Activated naive CD8-positive, alpha-beta T cell treated with anti-CD3 and anti-CD28 coated beads, Interleukin-2, amount 50 U/mL, for 24 hours (primary cell): ENCODE results near the gene WWOX.

Experiments used
- ATAC-seq: fragments of 150-1000 bp; cut with Tn5 transposase; one replicate; pipeline ENCODE4 v1.10.0; 2021
- DNase-seq: peaks from one replicate; pipeline ENCODE4 v3.0.0; 2021
- H3K27ac Mint-ChIP-seq: one replicate; pipeline ENCODE4 v1.8.0; 2021; ENCODE audit warnings: mild to moderate bottlenecking, mixed read lengths
- H3K27me3 Mint-ChIP-seq: one replicate; pipeline ENCODE4 v1.8.0; 2021; ENCODE audit warnings: mixed read lengths
- H3K36me3 Mint-ChIP-seq: one replicate; pipeline ENCODE4 v1.8.0; 2021; ENCODE audit warnings: low read depth, mixed read lengths
- H3K4me1 Mint-ChIP-seq: one replicate; pipeline ENCODE4 v1.8.0; 2021; ENCODE audit warnings: mixed read lengths
- H3K4me3 Mint-ChIP-seq: one replicate; pipeline ENCODE4 v1.8.0; 2021; ENCODE audit warnings: mild to moderate bottlenecking, moderate library complexity, mixed read lengths
- H3K9me3 Mint-ChIP-seq: one replicate; pipeline ENCODE4 v1.8.0; 2021; ENCODE audit warnings: mixed read lengths

WWOX gene

GRCh38 chr16:78452025-78452555 is 352.6 kb downstream of the WWOX start:
- DNase-seq = no peak
- Mint-ChIP-seq H3K9me3 (no peaks in the 10 kb centered on the region), H3K27ac (no peak overlapping the region), H3K4me1 (no peaks in the 10 kb centered on the region), H3K27me3 (no peaks in the 10 kb centered on the region), H3K4me3 (no peak overlapping the region), H3K36me3 (peaks cover 4% of the 10 kb centered on the region)
- ATAC-seq = no peak

GRCh38 chr16:78455861-78456260 is 356.4 kb downstream of the WWOX start:
- no peaks in the 10 kb centered on the region for H3K4me1 Mint-ChIP-seq
- H3K4me3 Mint-ChIP-seq = no peak overlapping the region
- peaks cover 4% of the 10 kb centered on the region for H3K36me3 Mint-ChIP-seq
- no peak for DNase-seq
- H3K27ac Mint-ChIP-seq = no peak overlapping the region
- no peaks in the 10 kb centered on the region for H3K27me3 Mint-ChIP-seq
- ATAC-seq = no peak
- H3K9me3 Mint-ChIP-seq = no peaks in the 10 kb centered on the region

- no peak for DNase-seq
- peaks cover 3% of the 10 kb centered on the region for H3K9me3 Mint-ChIP-seq
Measured at GRCh38 chr16:78458588-78458987, 359.1 kb downstream of the WWOX start.

GRCh38 chr16:78460428-78460827 is 361.0 kb downstream of the WWOX start:
- Mint-ChIP-seq H3K4me1 (no peaks in the 10 kb centered on the region), H3K4me3 (no peak overlapping the region), H3K9me3 (peaks cover 10% of the 10 kb centered on the region), H3K36me3 (peaks cover 8% of the 10 kb centered on the region), H3K27ac (no peak overlapping the region), H3K27me3 (no peaks in the 10 kb centered on the region)
- ATAC-seq = no peak
- no peak for DNase-seq

More at GRCh38 chr16:78458588-78458987, 359.1 kb downstream of the WWOX start:
- no peaks in the 10 kb centered on the region for H3K27me3 Mint-ChIP-seq
- peaks cover 7% of the 10 kb centered on the region for H3K36me3 Mint-ChIP-seq
- no peak overlapping the region for H3K27ac Mint-ChIP-seq
- H3K4me1 Mint-ChIP-seq = no peaks in the 10 kb centered on the region
- ATAC-seq = no peak
- H3K4me3 Mint-ChIP-seq = no peak overlapping the region

GRCh38 chr16:78461087-78461486 is 361.6 kb downstream of the WWOX start:
- Mint-ChIP-seq H3K27me3 (no peaks in the 10 kb centered on the region), H3K4me1 (no peaks in the 10 kb centered on the region), H3K36me3 (peaks cover 8% of the 10 kb centered on the region), H3K4me3 (no peak overlapping the region), H3K27ac (no peak overlapping the region), H3K9me3 (peaks cover 10% of the 10 kb centered on the region)
- no peak for DNase-seq
- no peak for ATAC-seq

- H3K27ac Mint-ChIP-seq = no peak overlapping the region
- no peaks in the 10 kb centered on the region for H3K27me3 Mint-ChIP-seq
- DNase-seq = no peak
- H3K36me3 Mint-ChIP-seq = peaks cover 8% of the 10 kb centered on the region
- peaks cover 10% of the 10 kb centered on the region for H3K9me3 Mint-ChIP-seq
- no peak overlapping the region for H3K4me3 Mint-ChIP-seq
- ATAC-seq = no peak
- no peaks in the 10 kb centered on the region for H3K4me1 Mint-ChIP-seq
Measured at GRCh38 chr16:78461496-78462287, 362.2 kb downstream of the WWOX start.

GRCh38 chr16:78462288-78463208 is 363.1 kb downstream of the WWOX start:
- H3K36me3 Mint-ChIP-seq = peaks cover 8% of the 10 kb centered on the region
- H3K27ac Mint-ChIP-seq = no peak overlapping the region
- no peaks in the 10 kb centered on the region for H3K4me1 Mint-ChIP-seq
- peaks cover 10% of the 10 kb centered on the region for H3K9me3 Mint-ChIP-seq
- DNase-seq = no peak
- no peak for ATAC-seq
- H3K27me3 Mint-ChIP-seq = no peaks in the 10 kb centered on the region
- no peak overlapping the region for H3K4me3 Mint-ChIP-seq

- peaks cover 10% of the 10 kb centered on the region for H3K9me3 Mint-ChIP-seq
- no peak overlapping the region for H3K4me3 Mint-ChIP-seq
- no peaks in the 10 kb centered on the region for H3K27me3 Mint-ChIP-seq
- ATAC-seq = no peak
- no peak for DNase-seq
- H3K27ac Mint-ChIP-seq = no peak overlapping the region
- no peaks in the 10 kb centered on the region for H3K4me1 Mint-ChIP-seq
- peaks cover 8% of the 10 kb centered on the region for H3K36me3 Mint-ChIP-seq
Measured at GRCh38 chr16:78463591-78463990, 364.1 kb downstream of the WWOX start.

- no peak overlapping the region for H3K27ac Mint-ChIP-seq
- no peak for ATAC-seq
Measured at GRCh38 chr16:78464833-78465232, 365.4 kb downstream of the WWOX start.

GRCh38 chr16:78465730-78466129 is 366.3 kb downstream of the WWOX start:
- no peaks in the 10 kb centered on the region for H3K27me3 Mint-ChIP-seq
- no peak for DNase-seq
- H3K36me3 Mint-ChIP-seq = peaks cover 10% of the 10 kb centered on the region
- H3K4me3 Mint-ChIP-seq = no peak overlapping the region
- H3K4me1 Mint-ChIP-seq = no peaks in the 10 kb centered on the region
- ATAC-seq = no peak
- H3K9me3 Mint-ChIP-seq = peaks cover 10% of the 10 kb centered on the region
- no peak overlapping the region for H3K27ac Mint-ChIP-seq

More at GRCh38 chr16:78464833-78465232, 365.4 kb downstream of the WWOX start:
- Mint-ChIP-seq H3K4me1 (no peaks in the 10 kb centered on the region), H3K9me3 (peaks cover 10% of the 10 kb centered on the region), H3K36me3 (peaks cover 8% of the 10 kb centered on the region), H3K27me3 (no peaks in the 10 kb centered on the region), H3K4me3 (no peak overlapping the region)
- no peak for DNase-seq

- no peaks in the 10 kb centered on the region for H3K27me3 Mint-ChIP-seq
- DNase-seq = no peak
- H3K4me1 Mint-ChIP-seq = no peaks in the 10 kb centered on the region
- H3K36me3 Mint-ChIP-seq = peaks cover 7% of the 10 kb centered on the region
- H3K27ac Mint-ChIP-seq = no peak overlapping the region
- H3K9me3 Mint-ChIP-seq = no peaks in the 10 kb centered on the region
- H3K4me3 Mint-ChIP-seq = no peak overlapping the region
- ATAC-seq = no peak
Measured at GRCh38 chr16:78469787-78470186, 370.3 kb downstream of the WWOX start.

- Mint-ChIP-seq H3K27me3 (no peaks in the 10 kb centered on the region), H3K4me3 (no peak overlapping the region), H3K4me1 (no peaks in the 10 kb centered on the region), H3K36me3 (peaks cover 3% of the 10 kb centered on the region), H3K27ac (no peak overlapping the region), H3K9me3 (no peaks in the 10 kb centered on the region)
- no peak for ATAC-seq
- no peak for DNase-seq
Measured at GRCh38 chr16:78473031-78473699, 373.7 kb downstream of the WWOX start.

GRCh38 chr16:78474762-78475161 is 375.3 kb downstream of the WWOX start:
- Mint-ChIP-seq H3K4me1 (no peaks in the 10 kb centered on the region), H3K4me3 (no peak overlapping the region), H3K9me3 (no peaks in the 10 kb centered on the region), H3K27me3 (no peaks in the 10 kb centered on the region), H3K27ac (no peak overlapping the region), H3K36me3 (peaks cover 3% of the 10 kb centered on the region)
- ATAC-seq = no peak
- no peak for DNase-seq

- H3K36me3 Mint-ChIP-seq = no peaks in the 10 kb centered on the region
- H3K4me3 Mint-ChIP-seq = no peak overlapping the region
- H3K27me3 Mint-ChIP-seq = no peaks in the 10 kb centered on the region
- H3K27ac Mint-ChIP-seq = no peak overlapping the region
- ATAC-seq (no peak), DNase-seq (no peak)
- no peaks in the 10 kb centered on the region for H3K4me1 Mint-ChIP-seq
- no peaks in the 10 kb centered on the region for H3K9me3 Mint-ChIP-seq
Measured at GRCh38 chr16:78476615-78477014, 377.2 kb downstream of the WWOX start.
